Spleen (tissue), 11 donors: ENCODE measurements around the gene PSME2. TPM values are rescaled to one million over a fixed set of nuclear protein-coding genes. Genes with fewer than 3 reads are reported as not detected.
A peak's percentile ranks its signal among the peaks of the same experiment; 100 is the strongest.
"Not testable (repeated sequence)": the region's sequence is repeated elsewhere in the genome, so short reads cannot be mapped to it uniquely, and the experiment has no call there.

ENCODE experiments used
- DNase-seq: peaks from one replicate; pipeline ENCODE4 v3.0.0-alpha.2; 2020
- H3K27ac ChIP-seq, 8 donors: fragments of 200-600 bp; sonication (generic) in 7 of 8; 1 replicate in 4 of 8; 2 replicates in 4 of 8; pipeline versions ENCODE4 v1.5.0 to v1.8.0; 2016 to 2021; ENCODE audit warnings: inconsistent platforms in 4 of 8, mild to moderate bottlenecking in 4 of 8, moderate library complexity in 1 of 8
- H3K27me3 ChIP-seq, 7 donors: fragments of 200-600 bp; sonication (generic) in 6 of 7; replicated peaks in 1 of 7; 1 replicate in 4 of 7; 2 replicates in 3 of 7; pipeline versions ENCODE4 v1.5.0 to v1.8.0; 2016 to 2021; ENCODE audit warnings: inconsistent platforms in 3 of 7, mild to moderate bottlenecking in 1 of 7
- H3K36me3 ChIP-seq, 6 donors: fragments of 200-600 bp; sonication (generic) in 5 of 6; 1 replicate in 4 of 6; 2 replicates in 2 of 6; pipeline versions ENCODE4 v1.5.0 to v1.8.0; 2016 to 2021; ENCODE audit warnings: inconsistent platforms in 2 of 6
- H3K4me1 ChIP-seq, 6 donors: fragments of 200-600 bp; sonication (generic) in 5 of 6; 1 replicate in 3 of 6; 2 replicates in 3 of 6; pipeline versions ENCODE4 v1.5.0 to v1.8.0; 2016 to 2021; ENCODE audit warnings: inconsistent platforms in 3 of 6
- H3K4me3 ChIP-seq, 8 donors: fragments of 200-600 bp; sonication (generic) in 7 of 8; 1 replicate in 4 of 8; 2 replicates in 4 of 8; pipeline versions ENCODE4 v1.5.0 to v1.8.0; 2016 to 2021; ENCODE audit warnings: inconsistent platforms in 4 of 8, mild to moderate bottlenecking in 4 of 8, moderate library complexity in 2 of 8
- H3K9me3 ChIP-seq, 8 donors: fragments of 200-600 bp; sonication (generic) in 7 of 8; 1 replicate in 4 of 8; 2 replicates in 4 of 8; pipeline versions ENCODE4 v1.5.0 to v1.8.0; 2016 to 2021; ENCODE audit warnings: inconsistent platforms in 4 of 8
- CTCF ChIP-seq, 11 experiments: fragments of 200-600 bp in 7 of 11; fragments of 450-650 bp in 4 of 11; sonication (generic) in 4 of 11; IDR thresholded peaks in 8 of 11; conservative IDR thresholded peaks in 3 of 11; 1 replicate in 7 of 11; 2 replicates in 4 of 11; pipeline versions ENCODE4 v1.4.0 to v1.8.0; 2016 to 2021; ENCODE audit warnings: antibody characterized with exemption in 11 of 11, inconsistent platforms in 4 of 11, mild to moderate bottlenecking in 1 of 11
- POLR2A ChIP-seq, 3 donors: fragments of 450-650 bp; IDR thresholded peaks; one replicate each; pipeline ENCODE4 v1.5.1; 2017; ENCODE audit warnings: antibody characterized with exemption in 3 of 3, mild to moderate bottlenecking in 1 of 3
- POLR2AphosphoS5 ChIP-seq, 3 donors: sonication (generic); formaldehyde crosslinking; IDR thresholded peaks; one replicate each; pipeline ENCODE4 v1.5.1; 2017; ENCODE audit warnings: antibody characterized with exemption in 3 of 3
- WGBS, 5 donors: extraction: QIAGEN DNeasy Blood & Tissue Kit in 3 of 5; methylation state at CpG; one replicate each; pipeline versions ENCODE4 v1.1.5 to v1.1.7; 2013 to 2018; 5-methylcytosine and 5-hydroxymethylcytosine counted together
- intact Hi-C: fragments of 100-400 bp; cut with DNase I; formaldehyde crosslinking; loops from one replicate; pipeline ENCODE4 v1.15.0; 2023; ENCODE audit warnings: low total_unique reads
- polyA plus RNA-seq, 3 donors: library from polyadenylated mRNA; stranded (reverse); fragments of 200-250 nt; gene quantifications; one replicate each; pipeline ENCODE4 v1.2.1, GENCODE V29; 2013
- total RNA-seq, 7 donors: library from RNA; depleted of rRNA in 3 of 7; stranded (reverse); fragments of >200 nt in 3 of 7; fragmentation: NEBNext Ultra II Directional in 4 of 7; extraction: Animal tissue kit (Norgen Biotek cat#: 25700) in 4 of 7; gene quantifications; one replicate each; pipeline versions ENCODE4 v1.1.0 to v1.2.1, GENCODE V29; 2016 to 2021
- donor health status: healthy with polysubstance abuse.
- donor health status: DM: no; HTN: no; CAD: no; lungs with moderate emphysema.
- donor health status: DM: no; HTN: no; CAD: no.
- donor health status: Bipolar disorder and iron deficiency.
- donor health status: healthy.
- donor health status: DM: no; HTN: no; CAD: no.
- donor health status: DM: yes; HTN: yes; CAD: no.

PSME2 gene
- total and polyA plus RNA-seq, 10 donors, result 80.0 to 509 (median 258) TPM

- Histone ChIP-seq H3K27me3 (no peaks in the 10 kb centered on the region), H3K36me3 (peaks cover 0 to 35% (median 16%) of the 10 kb centered on the region in 6 donors), H3K4me1 (peaks cover 11 to 57% (median 45%) of the 10 kb centered on the region in 6 donors), H3K9me3 (no peaks in the 10 kb centered on the region), H3K4me3 (no peak overlapping the region), H3K27ac (peak overlapping the region in 6 of 8 donors; percentile 4 to 72 (median 52))
- DNase-seq, result no peak
- 79 to 93% (median 84%) methylated on average over 4 of the region's 4 CpGs for WGBS, 5 donors
- intact Hi-C loops, result no loop called here
- TF ChIP-seq POLR2AphosphoS5 (IDR thresholded peaks at IDR 0.05) (no peak), CTCF (IDR thresholded peaks at IDR 0.05 in 8 of 11, conservative IDR thresholded peaks at IDR 0.05 in 3 of 11) (no peak), POLR2A (IDR thresholded peaks at IDR 0.05) (no peak)
Observed at GRCh38 chr14:24106672-24107271, 39.6 kb downstream of the PSME2 start.

- 88 to 92% (median 91%) methylated on average over 8 of the region's 8 CpGs for WGBS, 5 donors
- peaks cover 11 to 50% (median 41%) of the 10 kb centered on the region in 6 donors for H3K4me1 ChIP-seq
- DNase-seq, H3K9me3 ChIP-seq, H3K4me3 ChIP-seq, intact Hi-C loops, H3K27me3 ChIP-seq: not testable (repeated sequence)
- H3K36me3 ChIP-seq, result peaks cover 0 to 46% (median 21%) of the 10 kb centered on the region in 6 donors
- peak overlapping the region in 6 of 8 donors; percentile 4 to 72 (median 54) for H3K27ac ChIP-seq
Observed at GRCh38 chr14:24105609-24106239, 40.7 kb downstream of the PSME2 start.

- TF ChIP-seq POLR2AphosphoS5 (IDR thresholded peaks at IDR 0.05) (peak in 1 of 3 donors; percentile 18), CTCF (IDR thresholded peaks at IDR 0.05 in 8 of 11, conservative IDR thresholded peaks at IDR 0.05 in 3 of 11) (no peak)
- Histone ChIP-seq H3K4me1 (peaks cover 3 to 28% (median 18%) of the 10 kb centered on the region in 6 donors), H3K4me3 (no peak overlapping the region), H3K27me3 (no peaks in the 10 kb centered on the region), H3K9me3 (no peaks in the 10 kb centered on the region), H3K36me3 (peaks cover 0 to 68% (median 44%) of the 10 kb centered on the region in 6 donors), H3K27ac (no peak overlapping the region)
- WGBS, 5 donors, result 86 to 96% (median 92%) methylated on average over 12 to 13 of the region's 13 CpGs
- intact Hi-C loops, result no loop called here
- peak; percentile 71 for DNase-seq
Observed at GRCh38 chr14:24103451-24103850, 43.0 kb downstream of the PSME2 start.

GRCh38 chr14:24102357-24103048 lies 43.9 kb downstream of the PSME2 start:
- Histone ChIP-seq H3K36me3 (peaks cover 0 to 78% (median 52%) of the 10 kb centered on the region in 6 donors), H3K27ac (no peak overlapping the region), H3K4me3 (no peak overlapping the region), H3K9me3 (no peaks in the 10 kb centered on the region), H3K27me3 (no peaks in the 10 kb centered on the region), H3K4me1 (peaks cover 3 to 21% (median 12%) of the 10 kb centered on the region in 6 donors)
- TF ChIP-seq POLR2AphosphoS5 (IDR thresholded peaks at IDR 0.05) (peak in 1 of 3 donors; percentile 4), CTCF (IDR thresholded peaks at IDR 0.05 in 8 of 11, conservative IDR thresholded peaks at IDR 0.05 in 3 of 11) (no peak)
- WGBS, 5 donors, result 88 to 95% (median 93%) methylated on average over 7 of the region's 7 CpGs
- intact Hi-C loops, result no loop called here
- peak; percentile 34 for DNase-seq
